GM18502 (cell line): ENCODE data around the gene TPX2.
"Not testable (repeated sequence)": the region's sequence is repeated elsewhere in the genome, so short reads cannot be mapped to it uniquely, and the experiment has no call there.

Source experiments
- ATAC-seq: cut with Tn5 transposase; IDR thresholded peaks from one replicate; pipeline ENCODE4 v1.9.1; 2021; ENCODE audit warnings: mild to moderate bottlenecking; ENCODE audit not compliant: unreplicated experiment, poor library complexity

TPX2 gene

DNA sequence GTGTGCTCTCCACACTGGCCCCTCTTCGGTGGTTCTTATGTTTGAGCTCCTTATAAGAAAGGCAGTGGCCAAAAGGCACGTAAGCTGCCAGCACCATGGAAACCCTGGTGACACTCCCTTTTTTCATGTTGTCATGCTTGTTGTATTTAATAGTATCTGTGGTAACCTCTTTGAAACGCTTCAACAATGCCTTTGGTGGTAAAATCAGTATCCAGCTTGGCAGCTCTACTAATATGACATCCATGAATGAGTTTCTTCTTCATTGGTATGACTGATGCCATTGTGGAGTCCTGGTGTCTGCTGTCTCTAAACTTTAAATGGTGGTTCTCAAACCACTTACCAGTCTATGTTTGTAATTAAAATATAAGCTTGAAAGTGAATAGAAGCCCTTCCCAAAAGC lies 69.4 kb downstream of the TPX2 start:
- no peak for ATAC-seq

DNA sequence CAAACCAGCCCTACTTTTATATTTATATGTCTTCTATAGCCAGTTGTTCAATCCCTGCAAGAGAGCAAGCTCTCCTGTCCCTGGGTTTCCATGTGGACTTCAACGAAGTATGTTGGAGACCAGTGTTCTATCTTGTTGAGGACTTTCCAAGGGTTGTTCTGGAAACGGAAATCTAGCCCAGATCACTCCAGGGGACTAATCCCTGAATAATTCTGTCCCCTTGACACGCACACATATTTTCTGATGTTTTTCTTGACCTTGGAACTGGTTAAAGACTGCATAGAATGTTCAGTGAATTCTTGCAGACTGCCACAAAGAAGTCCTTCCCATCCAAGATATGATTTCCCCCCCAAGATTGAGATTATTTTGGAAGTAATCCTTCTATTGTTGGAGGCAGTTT lies 70.6 kb downstream of the TPX2 start:
- ATAC-seq = no peak

DNA sequence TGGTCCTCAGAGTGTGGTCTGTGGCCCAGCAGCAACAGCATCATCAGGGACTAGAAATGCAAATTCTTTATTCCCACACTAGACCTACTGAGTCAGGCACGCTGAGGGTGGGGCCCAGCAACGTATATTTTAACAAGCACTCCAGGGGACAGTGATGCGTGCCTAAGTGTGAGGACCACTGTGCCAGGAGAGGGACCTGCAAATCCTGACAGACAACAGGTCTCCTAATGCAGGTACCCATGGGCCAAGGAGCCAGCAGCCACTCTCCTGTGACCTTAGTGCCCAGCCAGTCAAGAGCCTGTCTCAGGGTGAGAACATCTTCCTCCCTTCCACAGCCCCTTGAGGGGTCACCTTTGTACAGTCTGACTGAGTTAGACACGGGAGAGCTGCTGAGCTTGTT lies 72.1 kb downstream of the TPX2 start:
- ATAC-seq = no peak

DNA sequence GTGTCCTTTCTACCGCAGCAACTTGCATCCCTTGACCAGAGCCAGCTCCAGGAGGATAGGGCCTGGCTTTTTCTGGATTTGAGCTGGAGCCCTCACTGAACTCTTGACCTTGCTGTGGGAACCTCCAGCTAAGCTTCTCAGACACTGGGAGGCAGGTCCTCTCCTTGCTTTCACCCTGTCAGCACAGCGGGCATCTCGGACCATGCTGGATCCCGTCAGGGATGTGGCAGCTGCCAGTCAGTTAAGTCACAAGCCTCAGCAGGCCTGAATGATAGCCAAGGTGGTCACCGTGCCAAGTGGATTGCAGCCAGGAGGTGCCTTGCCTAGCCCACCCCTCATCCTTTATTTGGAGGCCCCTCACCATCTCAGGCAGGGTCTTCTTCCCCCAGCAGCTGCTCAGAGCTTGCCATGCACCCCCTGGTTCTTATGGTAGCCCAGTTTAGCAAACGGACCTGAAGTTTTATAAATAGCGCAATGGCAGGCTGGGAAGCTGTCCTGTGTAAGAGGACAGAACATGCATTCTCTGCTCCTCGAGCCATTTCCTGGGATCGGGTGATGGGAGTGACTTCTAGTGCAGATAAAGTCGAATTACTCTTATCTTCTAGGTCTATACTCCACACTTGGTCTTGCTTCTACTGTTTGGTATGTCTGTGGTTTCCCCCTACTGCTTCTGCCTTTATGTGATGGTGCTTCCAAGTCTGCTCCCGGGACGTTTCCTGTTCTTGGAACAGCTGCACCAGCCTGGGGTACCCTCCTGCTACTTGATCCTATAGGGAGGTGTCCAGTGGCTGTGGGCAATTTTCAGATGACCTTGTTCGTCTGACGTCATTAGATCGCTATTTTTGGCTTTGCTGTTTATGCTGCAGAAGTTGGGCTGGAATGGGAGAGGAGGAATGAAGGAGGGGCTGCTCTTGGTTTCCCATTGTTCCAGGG lies 73.0 kb downstream of the TPX2 start:
- ATAC-seq = no peak

DNA sequence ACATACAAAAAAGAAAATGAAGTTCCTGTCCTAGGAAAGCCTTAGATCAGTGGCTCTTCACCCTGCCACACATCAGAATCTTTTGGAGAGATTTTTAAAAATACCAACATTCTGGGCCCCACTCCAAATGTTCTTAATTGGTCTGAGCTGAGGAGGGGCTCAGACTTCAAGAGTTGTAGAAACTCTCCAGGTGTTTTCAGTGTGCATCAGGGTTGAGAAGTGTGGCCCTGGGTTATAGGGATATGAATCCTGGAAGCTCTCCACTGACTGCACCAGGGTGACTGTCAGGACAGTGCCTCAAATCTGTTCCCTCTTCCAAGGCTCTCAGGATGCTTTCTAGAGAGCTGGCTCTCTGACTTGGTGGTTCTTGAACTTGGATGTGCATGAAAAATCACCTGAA lies 74.5 kb downstream of the TPX2 start:
- no peak for ATAC-seq

DNA sequence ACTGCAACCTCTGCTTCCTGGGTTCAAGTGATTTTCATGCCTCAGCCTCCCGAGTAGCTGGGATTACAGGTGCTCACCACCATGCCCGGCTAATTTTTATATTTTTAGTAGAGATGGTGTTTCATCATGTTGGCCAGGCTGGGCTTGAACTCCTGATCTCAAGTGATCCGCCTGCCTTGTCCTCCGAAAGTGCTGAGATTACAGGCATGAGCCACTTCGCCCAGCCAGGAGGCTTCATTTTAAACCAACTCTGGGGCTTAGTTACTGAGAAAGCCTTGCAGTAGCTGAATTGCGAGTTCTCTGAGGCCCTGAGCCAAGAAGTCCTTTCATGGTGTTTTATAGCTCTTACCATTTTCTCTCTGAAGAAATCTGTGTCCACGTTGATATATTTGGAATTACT lies 75.1 kb downstream of the TPX2 start:
- not testable (repeated sequence) for ATAC-seq

DNA sequence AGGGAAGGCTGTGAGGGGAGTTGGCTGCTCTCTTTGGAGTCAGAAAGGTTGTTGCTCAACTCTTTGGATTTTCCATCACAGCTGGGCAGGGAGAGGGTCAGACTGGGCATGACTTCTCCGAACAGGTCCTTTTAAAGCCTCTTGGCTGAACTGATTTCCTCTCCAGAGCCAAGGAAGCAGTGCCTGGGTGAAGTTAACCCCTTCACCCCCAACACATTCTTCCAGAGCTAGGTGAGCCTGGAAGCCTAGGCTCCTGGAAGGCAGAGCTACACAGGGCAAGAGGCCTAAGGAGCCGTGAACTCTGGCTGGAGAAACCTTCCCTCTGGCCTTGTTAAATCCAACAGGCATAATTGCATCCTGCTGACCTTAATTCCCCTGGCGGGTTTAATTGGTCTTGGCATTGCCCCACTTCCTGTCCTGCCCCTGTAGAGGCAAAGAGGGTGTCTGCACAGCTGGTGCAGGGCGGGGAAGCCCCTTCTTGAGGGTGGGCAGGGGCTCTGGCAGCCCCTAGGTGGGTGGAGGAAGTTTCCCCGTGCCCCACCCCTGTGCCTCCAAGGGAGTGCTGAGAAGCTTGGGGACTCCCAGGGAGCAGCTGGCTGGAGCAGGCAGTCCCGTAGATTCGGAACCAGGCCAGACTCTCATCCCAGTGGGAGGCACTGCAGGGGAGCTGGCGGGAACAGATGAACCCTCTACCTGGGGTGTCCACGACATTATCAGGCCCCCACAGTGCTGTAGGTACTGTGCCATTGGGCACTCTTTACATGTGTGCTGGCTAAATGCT lies 76.5 kb downstream of the TPX2 start:
- no peak for ATAC-seq

DNA sequence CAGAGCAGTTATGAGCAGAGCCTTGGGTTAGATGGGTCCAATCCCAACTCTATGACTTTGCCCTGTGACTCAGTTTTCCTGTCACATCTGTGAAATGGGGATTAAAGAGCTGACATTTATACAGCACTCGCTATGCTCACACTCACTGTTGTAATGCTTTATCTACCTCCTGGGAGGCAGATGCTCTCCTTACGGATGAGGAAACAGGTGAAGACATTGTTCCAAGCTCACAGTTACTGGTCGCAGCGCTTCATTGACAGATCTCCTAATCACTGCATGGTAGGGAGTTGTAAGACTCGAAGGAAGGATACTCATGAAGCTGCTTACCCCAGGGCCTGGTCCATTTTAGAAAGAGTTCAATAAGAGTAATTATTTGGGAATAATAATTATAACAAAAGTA lies 77.1 kb downstream of the TPX2 start:
- no peak for ATAC-seq

DNA sequence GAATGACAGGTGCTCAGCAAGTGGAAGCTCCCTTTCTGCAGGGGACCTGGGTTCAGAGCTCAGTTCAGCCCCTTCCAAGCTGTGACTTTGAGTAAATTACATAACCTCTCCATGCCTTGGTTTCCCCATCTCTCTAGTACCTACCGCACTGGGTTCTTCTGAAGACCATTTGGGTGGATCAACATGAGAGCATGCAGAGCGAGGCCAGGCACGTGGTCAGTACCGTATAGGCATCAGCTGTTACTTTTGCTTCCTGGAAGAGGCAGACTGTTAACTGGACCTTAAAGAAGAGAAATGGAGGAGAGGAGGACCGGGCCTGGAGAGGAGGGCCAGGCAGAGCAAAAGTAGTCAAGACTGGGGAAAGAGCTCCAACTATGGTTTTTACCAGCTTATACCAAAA lies 78.4 kb downstream of the TPX2 start:
- no peak for ATAC-seq

DNA sequence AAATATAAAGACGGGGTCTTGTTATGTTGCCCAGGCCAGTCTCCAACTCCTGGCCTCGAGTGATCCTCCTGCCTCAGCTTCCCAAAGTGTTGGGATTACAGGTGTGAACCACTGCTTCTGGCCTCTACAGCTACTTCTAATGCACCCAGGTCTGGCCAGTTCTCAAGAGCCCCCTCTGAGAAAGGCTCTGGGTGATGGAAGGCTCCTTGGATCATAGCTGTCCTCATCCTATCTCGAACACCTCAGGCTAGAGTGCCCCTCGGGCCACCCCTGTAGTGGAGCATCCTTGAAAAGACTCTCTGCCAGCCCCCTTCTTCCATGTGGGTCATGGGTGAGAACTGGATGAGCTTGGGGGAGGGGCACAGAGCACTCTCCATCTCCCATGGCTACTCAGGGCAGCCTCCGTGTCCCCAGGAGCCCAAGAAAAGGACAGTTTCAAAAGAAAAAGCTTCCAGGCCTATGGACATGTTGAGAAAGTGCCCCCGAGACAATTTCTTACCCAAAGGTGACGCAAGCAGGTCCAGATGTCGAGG lies 79.4 kb downstream of the TPX2 start:
- no peak for ATAC-seq

DNA sequence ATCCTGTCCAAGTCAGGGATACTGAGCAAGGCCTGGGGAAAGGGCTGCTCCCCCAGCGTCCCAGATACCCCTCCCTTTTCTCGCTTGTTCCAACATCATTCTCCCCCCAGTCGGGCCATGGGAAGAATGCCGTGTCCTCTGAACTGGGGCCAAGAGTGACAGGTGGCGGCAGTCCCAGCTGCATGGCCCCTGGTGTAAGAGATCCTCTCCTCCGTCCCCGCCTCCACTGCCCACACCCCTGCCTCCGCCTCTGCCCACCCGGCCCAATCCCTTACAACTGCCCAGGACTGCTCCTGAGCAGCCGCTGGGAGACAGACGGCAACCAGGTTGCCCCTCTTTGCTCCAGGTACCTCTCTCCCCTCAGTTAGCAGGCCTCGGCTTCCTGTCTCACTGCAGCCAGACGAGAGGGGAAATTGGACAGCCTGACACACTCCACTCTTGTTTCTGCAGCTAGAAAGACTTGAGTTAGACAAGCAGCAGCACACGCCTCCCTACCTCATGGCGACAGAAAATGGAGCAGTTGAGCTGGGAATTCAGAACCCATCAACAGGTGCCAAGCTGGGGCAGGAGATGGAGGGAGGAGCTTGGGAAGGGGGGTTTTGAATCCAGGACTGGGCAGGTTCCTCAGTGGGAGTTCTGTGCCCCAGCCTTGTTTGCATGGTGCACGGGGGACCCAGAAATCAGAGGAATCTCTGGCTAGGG lies 80.1 kb downstream of the TPX2 start, which contains the start of gene MYLK2:
Gene MYLK2, plus strand, starts transcription at position 274 of the 702 bp plus-strand sequence. Its CDS starts 225 bp downstream, at position 499.
- no peak for ATAC-seq

DNA sequence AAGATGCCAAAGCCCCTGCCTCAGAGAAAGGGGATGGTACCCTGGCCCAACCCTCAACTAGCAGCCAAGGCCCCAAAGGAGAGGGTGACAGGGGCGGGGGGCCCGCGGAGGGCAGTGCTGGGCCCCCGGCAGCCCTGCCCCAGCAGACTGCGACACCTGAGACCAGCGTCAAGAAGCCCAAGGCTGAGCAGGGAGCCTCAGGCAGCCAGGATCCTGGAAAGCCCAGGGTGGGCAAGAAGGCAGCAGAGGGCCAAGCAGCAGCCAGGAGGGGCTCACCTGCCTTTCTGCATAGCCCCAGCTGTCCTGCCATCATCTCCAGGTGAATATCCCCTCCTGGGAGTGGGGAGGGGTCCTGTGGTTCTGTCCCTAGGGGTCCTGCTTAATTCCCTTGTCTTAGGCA lies 81.1 kb downstream of the TPX2 start:
- ATAC-seq = no peak

DNA sequence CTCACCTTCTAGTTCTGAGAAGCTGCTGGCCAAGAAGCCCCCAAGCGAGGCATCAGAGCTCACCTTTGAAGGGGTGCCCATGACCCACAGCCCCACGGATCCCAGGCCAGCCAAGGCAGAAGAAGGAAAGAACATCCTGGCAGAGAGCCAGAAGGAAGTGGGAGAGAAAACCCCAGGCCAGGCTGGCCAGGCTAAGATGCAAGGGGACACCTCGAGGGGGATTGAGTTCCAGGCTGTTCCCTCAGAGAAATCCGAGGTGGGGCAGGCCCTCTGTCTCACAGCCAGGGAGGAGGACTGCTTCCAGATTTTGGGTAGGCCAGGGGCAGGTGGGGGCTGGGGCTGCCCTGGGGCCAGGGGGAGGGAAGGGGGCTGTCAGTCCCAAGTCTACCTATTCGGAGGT lies 82.3 kb downstream of the TPX2 start:
- no peak for ATAC-seq

DNA sequence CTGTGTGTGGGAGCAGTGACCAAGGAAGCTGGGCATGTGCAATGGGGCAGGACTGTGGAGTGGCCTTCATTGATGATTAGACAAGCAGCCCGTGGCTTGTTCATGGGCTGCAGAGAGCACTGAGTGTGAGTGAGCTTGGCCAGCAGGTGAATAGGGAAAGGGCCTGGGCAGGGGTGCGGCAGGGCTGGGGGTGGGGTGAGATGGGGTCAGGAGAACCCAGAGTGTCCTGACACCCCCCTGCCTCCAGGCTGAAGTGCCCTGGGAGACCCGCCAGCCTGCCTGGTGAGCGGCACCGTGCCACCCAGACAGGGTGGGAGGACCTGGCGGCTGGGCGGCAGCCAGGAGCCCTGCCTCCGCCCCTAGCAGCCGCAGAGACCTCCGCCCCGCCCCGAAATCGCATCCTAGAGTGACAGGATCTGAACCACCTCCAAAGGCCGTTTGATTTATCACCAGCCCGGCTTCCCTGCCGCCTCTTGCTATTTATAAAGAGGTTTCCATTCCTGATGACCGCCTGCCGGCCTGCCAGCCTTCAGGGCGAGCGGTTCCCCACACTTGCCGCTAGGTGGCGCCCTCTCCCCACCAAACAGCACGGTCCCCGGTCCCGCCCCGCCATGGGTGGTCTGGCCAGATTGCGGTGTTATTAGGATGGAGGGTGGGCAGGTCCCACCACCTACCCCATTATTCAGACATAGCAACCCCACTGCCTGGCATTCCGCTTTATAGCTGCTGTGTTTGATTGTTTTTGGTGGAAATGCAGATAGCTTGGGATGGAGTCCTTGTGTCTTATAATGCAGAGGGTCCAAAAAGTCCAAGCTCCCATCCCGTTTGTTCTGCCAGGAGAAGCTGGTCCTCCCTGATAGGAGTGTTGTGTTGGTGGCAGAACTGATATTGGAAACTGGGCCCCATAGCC lies 83.6 kb downstream of the TPX2 start:
- peak; percentile 77 for ATAC-seq

DNA sequence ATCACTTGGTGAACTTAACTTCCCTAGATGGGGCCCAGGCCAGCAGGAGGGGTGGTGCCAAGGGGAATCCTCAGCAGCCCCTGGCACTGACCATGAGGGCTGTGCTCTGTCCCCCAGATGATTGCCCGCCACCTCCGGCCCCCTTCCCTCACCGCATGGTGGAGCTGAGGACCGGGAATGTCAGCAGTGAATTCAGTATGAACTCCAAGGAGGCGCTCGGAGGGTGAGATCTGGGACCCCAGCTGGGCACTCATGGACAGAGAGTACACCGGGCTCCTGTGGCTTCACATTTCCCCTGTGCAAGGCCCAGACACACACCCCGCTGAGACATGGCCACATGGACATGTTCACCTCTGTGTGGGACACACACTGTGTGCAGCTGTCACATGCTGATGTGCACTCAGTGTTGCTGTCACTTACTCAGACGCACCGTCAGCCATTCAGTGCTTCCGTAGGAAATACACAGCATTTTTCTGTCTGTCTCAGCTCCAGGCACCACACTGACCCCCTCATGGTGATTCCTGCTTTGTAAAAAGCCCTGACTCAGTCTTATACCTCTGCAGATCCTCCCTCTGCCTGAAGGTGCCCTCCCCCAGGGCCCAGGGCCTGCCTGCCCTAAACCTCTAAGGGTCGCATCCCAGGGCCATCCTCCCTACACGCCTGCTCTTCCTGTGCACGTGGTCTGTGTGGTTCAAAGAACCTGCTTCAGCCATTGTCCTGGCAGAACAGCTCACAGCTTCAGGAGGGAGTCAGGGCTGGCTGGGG lies 84.5 kb downstream of the TPX2 start:
- no peak for ATAC-seq

DNA sequence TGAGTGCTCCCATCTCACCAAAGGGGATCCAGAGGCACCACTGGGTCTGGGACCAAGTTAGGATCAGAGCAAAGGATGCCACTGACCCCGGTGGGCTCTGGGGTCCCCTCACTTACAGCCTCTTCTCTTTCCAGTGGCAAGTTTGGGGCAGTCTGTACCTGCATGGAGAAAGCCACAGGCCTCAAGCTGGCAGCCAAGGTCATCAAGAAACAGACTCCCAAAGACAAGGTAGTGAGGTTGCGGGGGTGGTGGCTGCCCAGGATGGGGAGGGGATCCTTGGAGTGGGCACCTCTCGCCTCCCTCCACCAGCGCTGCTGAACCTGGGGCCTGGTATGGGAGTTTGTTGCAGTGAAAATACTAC lies 85.0 kb downstream of the TPX2 start:
- no peak for ATAC-seq

DNA sequence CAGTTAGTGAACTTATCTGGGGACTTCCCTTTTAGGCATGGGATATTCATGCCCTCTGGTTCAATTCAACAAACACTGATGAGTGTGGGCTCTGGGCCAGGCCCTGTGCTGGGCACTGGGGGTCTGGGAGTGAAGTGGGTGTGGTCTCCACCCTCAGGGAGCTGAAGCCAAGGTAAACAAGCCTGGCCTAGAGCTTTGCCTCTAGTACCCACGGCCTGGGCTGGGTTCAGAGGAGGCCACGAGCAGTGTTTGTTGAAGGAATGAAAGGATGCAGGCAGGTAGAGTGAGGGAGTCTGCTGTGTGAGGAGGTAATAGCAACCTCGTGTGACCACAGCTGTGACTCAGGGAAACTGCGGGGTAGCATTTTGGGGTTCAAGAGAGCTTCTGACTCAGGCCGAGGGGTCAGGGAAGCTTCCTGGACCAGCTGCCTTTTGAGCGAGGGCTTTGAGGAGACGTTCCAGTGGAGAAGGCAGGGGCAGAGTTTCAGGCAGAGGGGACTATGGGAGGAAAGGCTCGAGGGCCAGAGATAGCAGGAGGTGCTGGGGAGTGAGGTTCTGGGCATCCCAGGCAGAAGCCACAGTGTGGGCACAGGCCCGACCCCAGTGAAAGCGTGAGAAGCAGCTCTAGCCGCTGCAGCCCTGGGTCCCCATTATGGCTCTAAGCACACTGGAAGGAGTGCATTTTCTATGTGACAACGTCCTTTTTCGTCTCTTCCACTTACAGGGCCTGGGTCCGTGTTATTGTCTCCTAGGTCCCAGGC lies 85.6 kb downstream of the TPX2 start:
- ATAC-seq = no peak

DNA sequence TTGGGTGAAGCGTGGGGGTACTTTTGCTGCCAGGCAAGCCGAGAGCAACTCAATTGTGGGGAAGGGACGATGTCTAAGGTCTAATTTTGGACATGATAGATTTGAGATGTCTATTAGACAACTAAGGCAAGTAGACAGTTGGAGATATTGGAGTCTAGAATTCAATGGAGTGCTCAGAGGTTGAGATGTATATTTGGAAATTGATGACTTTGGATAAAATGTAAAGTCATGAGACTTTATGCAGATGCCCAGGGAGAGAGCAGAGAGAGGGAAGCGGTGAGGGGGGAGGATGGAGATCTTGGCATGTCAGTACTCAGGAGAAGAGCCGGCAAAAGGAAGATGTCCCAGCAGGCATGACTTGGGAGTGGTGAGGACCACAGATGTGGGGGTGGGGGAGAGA lies 87.0 kb downstream of the TPX2 start:
- no peak for ATAC-seq
